Heart right ventricle (tissue), 16 donors: ENCODE data around the gene COL4A6. TPM values are rescaled to one million over a fixed set of nuclear protein-coding genes. Genes with fewer than 3 reads are reported as not detected.

Source experiments
- ATAC-seq, 8 donors: fragments of 200-7000 bp; cut with Tn5 transposase; one replicate each; pipeline ENCODE4 v1.9.1; 2020; ENCODE audit warnings: mild to moderate bottlenecking in 8 of 8, moderate library complexity in 8 of 8, moderate number of reproducible peaks in 1 of 8
- DNase-seq, 2 donors: peaks; one replicate each; pipeline ENCODE4 v3.0.0-alpha.2; 2020
- H3K27ac ChIP-seq, 10 donors: fragments of 200-600 bp; sonication (generic) in 2 of 10; one replicate each; pipeline versions ENCODE4 v1.5.0 to v1.8.0; 2020 to 2022; ENCODE audit warnings: mild to moderate bottlenecking in 3 of 10
- H3K27me3 ChIP-seq, 7 donors: fragments of 200-600 bp; one replicate each; pipeline ENCODE4 v1.8.0; 2021 to 2022; ENCODE audit warnings: mild to moderate bottlenecking in 2 of 7
- H3K36me3 ChIP-seq, 9 donors: fragments of 200-600 bp; sonication (generic) in 1 of 9; one replicate each; pipeline versions ENCODE4 v1.5.0 to v1.8.0; 2020 to 2022; ENCODE audit warnings: mild to moderate bottlenecking in 2 of 9
- H3K4me1 ChIP-seq, 9 donors: fragments of 200-600 bp; sonication (generic) in 1 of 9; one replicate each; pipeline versions ENCODE4 v1.5.0 to v1.8.0; 2020 to 2022; ENCODE audit warnings: mild to moderate bottlenecking in 4 of 9
- H3K4me3 ChIP-seq, 10 donors: fragments of 200-600 bp; sonication (generic) in 2 of 10; one replicate each; pipeline versions ENCODE4 v1.5.0 to v1.8.0; 2020 to 2022; ENCODE audit warnings: mild to moderate bottlenecking in 7 of 10, moderate library complexity in 2 of 10
- H3K9me3 ChIP-seq, 11 donors: fragments of 200-600 bp in 10 of 11; sonication (generic) in 2 of 11; one replicate each; pipeline versions ENCODE4 v1.5.0 to v1.8.0; 2013 to 2022; ENCODE audit warnings: mild to moderate bottlenecking in 2 of 11, control low read depth in 1 of 11, moderate library complexity in 1 of 11
- WGBS, 2 donors: extraction: QIAGEN DNeasy Blood & Tissue Kit; methylation state at CpG; one replicate each; pipeline ENCODE4 v1.1.7; 2013; ENCODE audit warnings: inconsistent platforms in 1 of 2; 5-methylcytosine and 5-hydroxymethylcytosine counted together
- intact Hi-C, 10 donors: fragments of 100-400 bp; cut with DNase I; formaldehyde crosslinking; loops; one replicate each; pipeline versions ENCODE4 v1.11.1 to v1.14.2; 2022
- polyA plus RNA-seq, 2 donors: library from polyadenylated mRNA; stranded (reverse); fragments of 200-250 nt; gene quantifications; one replicate each; pipeline ENCODE4 v1.2.3, GENCODE V29; 2013
- total RNA-seq, 10 donors: library from RNA; stranded (reverse); fragmentation: NEBNext Ultra II Directional in 3 of 10; extraction: Animal tissue kit (Norgen Biotek cat#: 25700) in 3 of 10; gene quantifications; one replicate each; pipeline versions ENCODE4 v1.2.1 to v1.2.4, GENCODE V29; 2021 to 2023
- TF ChIP-seq, protein P1 (sequence below), 9 donors: fragments of 200-600 bp; sonication (generic) in 2 of 9; IDR thresholded peaks; one replicate each; pipeline versions ENCODE4 v1.5.0 to v1.8.0; 2021 to 2022; ENCODE audit warnings: antibody characterized with exemption in 9 of 9, mild to moderate bottlenecking in 5 of 9, moderate library complexity in 1 of 9
- donor health status: Arrhythmogenic right ventricular cardiomyopathy.
- donor health status: ischemic (EF 13 %, LVEDD 7.1; RV severe dilation, severe dysfunction).
- donor health status: healthy with polysubstance abuse.
- donor health status: DM: no; HTN: yes; CAD: no.
- donor health status: DM: no; HTN: no; CAD: no.
- donor health status: ischemic (EF 25% LVEDD 6.9; RV normal size, moderate dysfunction).
- donor health status: ischemic (EF 25% LVEDD 5.7; RV mildly dilated, moderate dysfunction).
- donor health status: healthy.
- donor health status: DM: yes; HTN: yes; CAD: no.
- donor health status: Ischemic cardiomyopathy.
- donor health status: ischemic (EF 35%, LVEDD 5.7; RV mildly dilated, moderate dysfunction).
- donor health status: nonischemic (EF 11% LVEDD 7.7; RV severe dilation, severe dysfunction).
- donor health status: DM: yes; HTN: yes; CAD: no.
- donor health status: PGD.
- donor health status: ischemic (EF 29% LVEDD 5.4; RV normal size, mild dysfunction).
- donor health status: nonischemic (EF 23%, LVEDD 6.1; RV moderate dilation, normal function).

COL4A6 gene
- total and polyA plus RNA-seq, 12 donors = 1.7 to 10.8 (median 7.6) TPM

DNA sequence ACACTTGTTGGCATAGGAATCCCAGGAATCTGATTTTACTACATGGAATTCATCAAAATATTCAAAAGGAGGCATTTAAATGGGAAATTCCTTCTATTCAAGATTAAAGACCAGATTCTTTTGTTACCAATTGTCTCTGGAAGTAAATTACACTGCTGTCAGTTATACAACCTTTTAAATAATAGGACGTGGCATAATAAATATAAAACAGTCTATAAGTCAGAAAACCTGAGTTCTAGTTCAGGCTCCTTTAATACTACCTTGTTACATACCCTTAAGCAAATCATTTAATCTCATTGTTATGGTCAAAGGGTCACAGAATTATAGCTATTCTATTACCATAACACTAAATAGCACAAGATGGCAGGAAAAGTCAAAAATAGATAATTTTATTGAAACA lies 18.8 kb downstream of the COL4A6 start:
- Histone ChIP-seq H3K4me3 (no peak overlapping the region), H3K9me3 (no peaks in the 10 kb centered on the region), H3K27ac (no peak overlapping the region), H3K4me1 (no peaks in the 10 kb centered on the region), H3K36me3 (no peaks in the 10 kb centered on the region), H3K27me3 (peaks cover 0 to 39% (median 0%) of the 10 kb centered on the region in 7 donors)
- WGBS, 2 donors = 75 to 90% methylated on average over 1 of the region's 1 CpG
- TF ChIP-seq, protein P1, sequence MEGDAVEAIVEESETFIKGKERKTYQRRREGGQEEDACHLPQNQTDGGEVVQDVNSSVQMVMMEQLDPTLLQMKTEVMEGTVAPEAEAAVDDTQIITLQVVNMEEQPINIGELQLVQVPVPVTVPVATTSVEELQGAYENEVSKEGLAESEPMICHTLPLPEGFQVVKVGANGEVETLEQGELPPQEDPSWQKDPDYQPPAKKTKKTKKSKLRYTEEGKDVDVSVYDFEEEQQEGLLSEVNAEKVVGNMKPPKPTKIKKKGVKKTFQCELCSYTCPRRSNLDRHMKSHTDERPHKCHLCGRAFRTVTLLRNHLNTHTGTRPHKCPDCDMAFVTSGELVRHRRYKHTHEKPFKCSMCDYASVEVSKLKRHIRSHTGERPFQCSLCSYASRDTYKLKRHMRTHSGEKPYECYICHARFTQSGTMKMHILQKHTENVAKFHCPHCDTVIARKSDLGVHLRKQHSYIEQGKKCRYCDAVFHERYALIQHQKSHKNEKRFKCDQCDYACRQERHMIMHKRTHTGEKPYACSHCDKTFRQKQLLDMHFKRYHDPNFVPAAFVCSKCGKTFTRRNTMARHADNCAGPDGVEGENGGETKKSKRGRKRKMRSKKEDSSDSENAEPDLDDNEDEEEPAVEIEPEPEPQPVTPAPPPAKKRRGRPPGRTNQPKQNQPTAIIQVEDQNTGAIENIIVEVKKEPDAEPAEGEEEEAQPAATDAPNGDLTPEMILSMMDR (IDR thresholded peaks at IDR 0.05) = no peak
- ATAC-seq (no peak), DNase-seq (no peak)
- intact Hi-C loops = loop anchor here in 1 of 10 donors (5.0 kb wide), 1 partner anchor 342 kb away; no protein-coding TSS in a partner anchor

DNA sequence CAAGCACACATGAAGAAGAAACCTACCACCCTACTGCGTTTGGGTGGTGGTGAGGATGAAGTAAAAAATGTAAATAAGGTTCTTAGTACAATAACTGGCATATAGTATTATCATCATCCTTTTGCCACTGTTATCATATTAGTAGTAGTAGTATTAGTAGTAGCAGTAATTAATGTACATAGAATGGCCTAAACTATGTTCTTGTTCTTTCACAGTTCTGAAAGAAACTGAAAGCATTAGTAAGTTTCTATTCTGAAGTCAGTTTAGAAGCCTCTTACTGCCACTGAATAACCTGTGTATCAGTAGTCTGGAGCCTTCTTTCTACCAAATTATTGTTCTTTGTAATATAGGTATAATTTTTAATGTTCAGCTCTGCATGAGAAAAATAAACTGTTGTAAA lies 21.0 kb downstream of the COL4A6 start:
- no peaks in the 10 kb centered on the region for H3K36me3 ChIP-seq
- intact Hi-C loops = loop anchor here in 1 of 10 donors (5.0 kb wide), 1 partner anchor 340 kb away; no protein-coding TSS in a partner anchor
- H3K27me3 ChIP-seq = peaks cover 0 to 41% (median 0%) of the 10 kb centered on the region in 7 donors
- no peak overlapping the region for H3K27ac ChIP-seq
- TF ChIP-seq, protein P1 (IDR thresholded peaks at IDR 0.05) = no peak
- DNase-seq = no peak
- ATAC-seq = no peak
- H3K4me3 ChIP-seq = no peak overlapping the region
- WGBS, 2 donors = 77 to 83% methylated on average over 1 of the region's 1 CpG
- H3K4me1 ChIP-seq = no peaks in the 10 kb centered on the region
- no peaks in the 10 kb centered on the region for H3K9me3 ChIP-seq

DNA sequence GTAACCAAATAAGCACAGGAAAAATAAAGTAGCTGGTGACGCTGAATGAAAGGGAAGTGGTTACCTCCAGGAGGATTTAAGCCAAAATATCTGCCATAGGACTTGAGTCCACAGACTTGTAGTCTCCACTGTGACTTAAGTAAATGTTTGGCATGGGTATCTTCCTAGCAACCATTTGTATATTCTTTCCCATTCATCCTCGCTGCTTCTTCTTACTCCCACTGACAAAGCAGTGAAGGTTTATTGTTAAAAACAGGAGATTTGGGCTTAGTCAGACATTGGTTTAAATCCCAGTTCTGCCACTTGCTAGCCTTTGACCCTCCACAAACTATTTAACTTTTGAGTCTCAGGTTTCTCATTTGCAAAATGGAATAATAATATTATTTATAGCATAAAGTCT lies 22.3 kb downstream of the COL4A6 start:
- Histone ChIP-seq H3K27ac (no peak overlapping the region), H3K4me3 (no peak overlapping the region), H3K36me3 (no peaks in the 10 kb centered on the region), H3K27me3 (peaks cover 0 to 32% (median 0%) of the 10 kb centered on the region in 7 donors), H3K4me1 (no peaks in the 10 kb centered on the region), H3K9me3 (no peaks in the 10 kb centered on the region)
- no peak for ATAC-seq
- TF ChIP-seq, protein P1 (IDR thresholded peaks at IDR 0.05) = no peak
- 48 to 59% methylated on average over 2 of the region's 2 CpGs for WGBS, 2 donors
- DNase-seq = no peak
- intact Hi-C loops = loop anchor here in 1 of 10 donors (5.0 kb wide), 1 partner anchor 339 kb away; no protein-coding TSS in a partner anchor

DNA sequence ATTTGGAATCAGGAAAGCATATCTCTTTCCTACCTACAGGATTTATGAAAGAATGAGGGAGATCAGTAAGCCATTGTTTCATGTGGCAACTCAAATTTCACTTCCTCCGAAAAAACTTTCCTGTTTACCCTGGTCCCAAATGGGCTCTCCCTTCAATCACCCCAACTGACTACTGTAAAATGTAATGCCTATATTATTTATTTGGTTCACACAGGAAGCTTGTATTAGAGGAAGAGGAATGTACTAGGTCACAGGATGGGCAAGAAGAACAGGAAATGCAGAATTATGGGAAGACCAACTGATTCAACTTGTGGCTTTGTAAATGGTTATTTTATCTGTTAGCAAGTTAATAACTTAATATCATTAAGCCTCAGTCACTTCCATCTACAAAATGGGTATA lies 23.1 kb downstream of the COL4A6 start:
- Histone ChIP-seq H3K27ac (no peak overlapping the region), H3K9me3 (no peaks in the 10 kb centered on the region), H3K27me3 (peaks cover 0 to 36% (median 0%) of the 10 kb centered on the region in 7 donors), H3K4me1 (no peaks in the 10 kb centered on the region), H3K4me3 (no peak overlapping the region), H3K36me3 (no peaks in the 10 kb centered on the region)
- DNase-seq = no peak
- TF ChIP-seq, protein P1 (IDR thresholded peaks at IDR 0.05) = no peak
- intact Hi-C loops = loop anchor here in 1 of 10 donors (5.0 kb wide), 1 partner anchor 338 kb away; no protein-coding TSS in a partner anchor
- no peak for ATAC-seq
- 54 to 79% methylated on average over 1 of the region's 1 CpG for WGBS, 2 donors
